ENCODE measurements around the gene TSPAN11.

Gene TSPAN11

GRCh38 chr12:30942486-30942885 lies 15.9 kb downstream of the TSPAN11 start:
- peaks cover 0 to 5% (median 2%) of the 10 kb centered on the region in 5 experiments for H3K27me3 ChIP-seq (replicated peaks in 2 of 5; ENCODE audit: control insufficient read depth in 4 of 5, insufficient read depth in 5 of 5, low read length in 4 of 5)
- H3K4me1 ChIP-seq (ENCODE audit: control extremely low read depth in 1 of 4, control insufficient read depth in 4 of 4, insufficient read depth in 4 of 4, low read length in 3 of 4): peaks cover 0 to 2% (median 0%) of the 10 kb centered on the region in 4 experiments
- H3K9me3 ChIP-seq (ENCODE audit: control extremely low read depth in 1 of 5, control insufficient read depth in 4 of 5, insufficient read depth in 2 of 5, low read depth in 1 of 5, low read length in 4 of 5): no peaks in the 10 kb centered on the region
- H3K36me3 ChIP-seq (ENCODE audit: control insufficient read depth in 4 of 4, insufficient read depth in 4 of 4, low read length in 3 of 4): no peaks in the 10 kb centered on the region
- H3K27ac ChIP-seq (ENCODE audit: insufficient read depth in 1 of 2, low read depth in 1 of 2, low read length in 2 of 2, poor library complexity in 1 of 2, severe bottlenecking in 2 of 2): no peak overlapping the region
- CTCF ChIA-PET: no interaction called here
- no peak overlapping the region for H3K4me3 ChIP-seq (ENCODE audit: control insufficient read depth in 1 of 7, extremely low read depth in 1 of 7, insufficient read depth in 4 of 7, low read depth in 2 of 7, low read length in 6 of 7)
- 88% methylated on average over 1 of the region's 1 CpG for WGBS (ENCODE audit: insufficient coverage)
- no peak for DNase-seq
- POLR2A ChIA-PET: no interaction called here

- Histone ChIP-seq H3K4me3 (ENCODE audit: control insufficient read depth in 1 of 7, extremely low read depth in 1 of 7, insufficient read depth in 4 of 7, low read depth in 2 of 7, low read length in 6 of 7) (no peak overlapping the region), H3K9me3 (ENCODE audit: control extremely low read depth in 1 of 5, control insufficient read depth in 4 of 5, insufficient read depth in 2 of 5, low read depth in 1 of 5, low read length in 4 of 5) (no peaks in the 10 kb centered on the region), H3K27ac (ENCODE audit: insufficient read depth in 1 of 2, low read depth in 1 of 2, low read length in 2 of 2, poor library complexity in 1 of 2, severe bottlenecking in 2 of 2) (no peak overlapping the region), H3K4me1 (ENCODE audit: control extremely low read depth in 1 of 4, control insufficient read depth in 4 of 4, insufficient read depth in 4 of 4, low read length in 3 of 4) (peaks cover 0 to 2% (median 0%) of the 10 kb centered on the region in 4 experiments), H3K27me3 (replicated peaks in 2 of 5; ENCODE audit: control insufficient read depth in 4 of 5, insufficient read depth in 5 of 5, low read length in 4 of 5) (peaks cover 0 to 5% (median 2%) of the 10 kb centered on the region in 5 experiments), H3K36me3 (ENCODE audit: control insufficient read depth in 4 of 4, insufficient read depth in 4 of 4, low read length in 3 of 4) (no peaks in the 10 kb centered on the region)
- DNase-seq: no peak
- ChIA-PET CTCF (no interaction called here), POLR2A (no interaction called here)
- WGBS (ENCODE audit: insufficient coverage): 95% methylated on average over 7 of the region's 7 CpGs
These were observed 16.4 kb downstream of the TSPAN11 start for GRCh38 chr12:30942936-30943335.

- H3K4me1 ChIP-seq (ENCODE audit: control extremely low read depth in 1 of 4, control insufficient read depth in 4 of 4, insufficient read depth in 4 of 4, low read length in 3 of 4): peaks cover 0 to 2% (median 0%) of the 10 kb centered on the region in 4 experiments
- peaks cover 0 to 2% (median 0%) of the 10 kb centered on the region in 5 experiments for H3K27me3 ChIP-seq (replicated peaks in 2 of 5; ENCODE audit: control insufficient read depth in 4 of 5, insufficient read depth in 5 of 5, low read length in 4 of 5)
- 96% methylated on average over 11 of the region's 11 CpGs for WGBS (ENCODE audit: insufficient coverage)
- H3K36me3 ChIP-seq (ENCODE audit: control insufficient read depth in 4 of 4, insufficient read depth in 4 of 4, low read length in 3 of 4): no peaks in the 10 kb centered on the region
- ChIA-PET CTCF (no interaction called here), POLR2A (no interaction called here)
- H3K27ac ChIP-seq (ENCODE audit: insufficient read depth in 1 of 2, low read depth in 1 of 2, low read length in 2 of 2, poor library complexity in 1 of 2, severe bottlenecking in 2 of 2): no peak overlapping the region
- DNase-seq: no peak
- H3K4me3 ChIP-seq (ENCODE audit: control insufficient read depth in 1 of 7, extremely low read depth in 1 of 7, insufficient read depth in 4 of 7, low read depth in 2 of 7, low read length in 6 of 7): no peak overlapping the region
- no peaks in the 10 kb centered on the region for H3K9me3 ChIP-seq (ENCODE audit: control extremely low read depth in 1 of 5, control insufficient read depth in 4 of 5, insufficient read depth in 2 of 5, low read depth in 1 of 5, low read length in 4 of 5)
These were observed 19.1 kb downstream of the TSPAN11 start for GRCh38 chr12:30945443-30946164.

DNA sequence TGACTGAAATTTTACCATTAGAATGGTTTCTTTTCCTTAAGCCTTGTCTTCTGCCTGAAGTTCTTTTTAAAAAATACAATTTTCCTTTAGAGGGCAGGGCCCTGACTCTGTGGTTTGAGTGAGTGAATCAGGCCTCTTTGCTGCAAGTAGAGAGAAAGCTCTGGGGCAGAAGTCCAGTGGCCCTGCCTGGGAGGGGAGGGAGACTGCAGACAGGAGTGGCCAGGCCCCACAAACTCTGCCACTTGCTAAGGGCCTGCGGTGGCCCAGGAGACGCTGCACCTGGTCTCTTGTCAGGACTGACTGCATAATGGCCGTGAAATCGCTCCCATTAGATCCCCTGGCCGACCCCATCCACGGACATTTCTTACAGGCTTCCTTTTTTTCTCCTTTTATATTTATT lies 25.5 kb downstream of the TSPAN11 start:
- CTCF ChIA-PET: no interaction called here
- Histone ChIP-seq H3K36me3 (ENCODE audit: control insufficient read depth in 4 of 4, insufficient read depth in 4 of 4, low read length in 3 of 4) (no peaks in the 10 kb centered on the region), H3K27ac (ENCODE audit: insufficient read depth in 1 of 2, low read depth in 1 of 2, low read length in 2 of 2, poor library complexity in 1 of 2, severe bottlenecking in 2 of 2) (no peak overlapping the region), H3K4me3 (ENCODE audit: control insufficient read depth in 1 of 7, extremely low read depth in 1 of 7, insufficient read depth in 4 of 7, low read depth in 2 of 7, low read length in 6 of 7) (no peak overlapping the region), H3K27me3 (replicated peaks in 2 of 5; ENCODE audit: control insufficient read depth in 4 of 5, insufficient read depth in 5 of 5, low read length in 4 of 5) (no peaks in the 10 kb centered on the region), H3K4me1 (ENCODE audit: control extremely low read depth in 1 of 4, control insufficient read depth in 4 of 4, insufficient read depth in 4 of 4, low read length in 3 of 4) (no peaks in the 10 kb centered on the region), H3K9me3 (ENCODE audit: control extremely low read depth in 1 of 5, control insufficient read depth in 4 of 5, insufficient read depth in 2 of 5, low read depth in 1 of 5, low read length in 4 of 5) (no peaks in the 10 kb centered on the region)
- 100% methylated on average over 3 of the region's 6 CpGs for WGBS (ENCODE audit: insufficient coverage)
- no peak for DNase-seq
- POLR2A ChIA-PET: no interaction called here

GRCh38 chr12:30953257-30953656 lies 26.7 kb downstream of the TSPAN11 start:
- WGBS (ENCODE audit: insufficient coverage): 73% methylated on average over 2 of the region's 2 CpGs
- CTCF ChIA-PET: no interaction called here
- Histone ChIP-seq H3K4me1 (ENCODE audit: control extremely low read depth in 1 of 4, control insufficient read depth in 4 of 4, insufficient read depth in 4 of 4, low read length in 3 of 4) (no peaks in the 10 kb centered on the region), H3K27ac (ENCODE audit: insufficient read depth in 1 of 2, low read depth in 1 of 2, low read length in 2 of 2, poor library complexity in 1 of 2, severe bottlenecking in 2 of 2) (no peak overlapping the region), H3K4me3 (ENCODE audit: control insufficient read depth in 1 of 7, extremely low read depth in 1 of 7, insufficient read depth in 4 of 7, low read depth in 2 of 7, low read length in 6 of 7) (no peak overlapping the region), H3K9me3 (ENCODE audit: control extremely low read depth in 1 of 5, control insufficient read depth in 4 of 5, insufficient read depth in 2 of 5, low read depth in 1 of 5, low read length in 4 of 5) (no peaks in the 10 kb centered on the region), H3K27me3 (replicated peaks in 2 of 5; ENCODE audit: control insufficient read depth in 4 of 5, insufficient read depth in 5 of 5, low read length in 4 of 5) (no peaks in the 10 kb centered on the region), H3K36me3 (ENCODE audit: control insufficient read depth in 4 of 4, insufficient read depth in 4 of 4, low read length in 3 of 4) (no peaks in the 10 kb centered on the region)
- no peak for DNase-seq
- POLR2A ChIA-PET: no interaction called here

DNA sequence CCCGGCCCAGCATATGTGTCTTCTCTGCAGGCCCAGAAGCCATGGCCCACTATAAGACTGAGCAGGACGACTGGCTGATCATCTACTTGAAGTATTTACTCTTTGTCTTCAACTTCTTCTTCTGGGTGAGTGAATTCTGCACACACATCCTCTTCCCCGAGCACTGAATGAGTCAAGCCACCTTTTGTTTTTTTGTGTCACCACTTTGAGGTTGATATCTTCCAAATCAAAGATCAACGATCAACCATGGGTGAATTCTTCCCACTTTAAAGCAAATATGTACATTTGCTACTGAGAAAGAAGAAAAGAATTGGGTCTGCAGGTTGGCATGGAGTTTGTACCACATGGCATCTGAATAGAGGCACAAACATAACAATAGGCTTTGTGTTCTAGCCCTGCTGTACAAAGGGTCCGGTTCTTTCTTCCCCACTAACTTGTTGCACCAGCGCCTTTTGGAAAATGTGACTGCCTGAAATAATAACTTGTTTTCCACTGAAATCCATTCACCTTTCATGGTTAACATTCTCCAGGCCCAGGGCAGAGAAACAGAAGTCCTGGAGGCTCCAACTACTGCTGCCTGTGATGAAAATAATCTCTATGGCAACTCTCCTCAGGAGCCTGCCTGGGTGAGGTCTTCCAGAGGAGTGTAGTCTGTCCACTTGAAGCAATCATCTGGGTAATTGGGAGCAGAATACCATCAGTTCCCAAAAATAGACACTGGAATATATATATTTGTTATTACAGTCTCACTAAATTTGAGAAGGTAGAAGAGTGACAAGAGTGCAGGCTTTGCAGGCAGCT lies 27.6 kb downstream of the TSPAN11 start:
- WGBS (ENCODE audit: insufficient coverage): 81% methylated on average over 3 of the region's 6 CpGs
- Histone ChIP-seq H3K27ac (ENCODE audit: insufficient read depth in 1 of 2, low read depth in 1 of 2, low read length in 2 of 2, poor library complexity in 1 of 2, severe bottlenecking in 2 of 2) (no peak overlapping the region), H3K4me3 (ENCODE audit: control insufficient read depth in 1 of 7, extremely low read depth in 1 of 7, insufficient read depth in 4 of 7, low read depth in 2 of 7, low read length in 6 of 7) (no peak overlapping the region), H3K9me3 (ENCODE audit: control extremely low read depth in 1 of 5, control insufficient read depth in 4 of 5, insufficient read depth in 2 of 5, low read depth in 1 of 5, low read length in 4 of 5) (no peaks in the 10 kb centered on the region), H3K27me3 (replicated peaks in 2 of 5; ENCODE audit: control insufficient read depth in 4 of 5, insufficient read depth in 5 of 5, low read length in 4 of 5) (no peaks in the 10 kb centered on the region), H3K4me1 (ENCODE audit: control extremely low read depth in 1 of 4, control insufficient read depth in 4 of 4, insufficient read depth in 4 of 4, low read length in 3 of 4) (no peaks in the 10 kb centered on the region), H3K36me3 (ENCODE audit: control insufficient read depth in 4 of 4, insufficient read depth in 4 of 4, low read length in 3 of 4) (no peaks in the 10 kb centered on the region)
- DNase-seq: no peak
- ChIA-PET CTCF (no interaction called here), POLR2A (no interaction called here)

GRCh38 chr12:30955214-30955613 lies 28.7 kb downstream of the TSPAN11 start:
- Histone ChIP-seq H3K27me3 (replicated peaks in 2 of 5; ENCODE audit: control insufficient read depth in 4 of 5, insufficient read depth in 5 of 5, low read length in 4 of 5) (peaks cover 0 to 1% (median 0%) of the 10 kb centered on the region in 5 experiments), H3K4me1 (ENCODE audit: control extremely low read depth in 1 of 4, control insufficient read depth in 4 of 4, insufficient read depth in 4 of 4, low read length in 3 of 4) (no peaks in the 10 kb centered on the region), H3K27ac (ENCODE audit: insufficient read depth in 1 of 2, low read depth in 1 of 2, low read length in 2 of 2, poor library complexity in 1 of 2, severe bottlenecking in 2 of 2) (no peak overlapping the region), H3K9me3 (ENCODE audit: control extremely low read depth in 1 of 5, control insufficient read depth in 4 of 5, insufficient read depth in 2 of 5, low read depth in 1 of 5, low read length in 4 of 5) (no peaks in the 10 kb centered on the region), H3K4me3 (ENCODE audit: control insufficient read depth in 1 of 7, extremely low read depth in 1 of 7, insufficient read depth in 4 of 7, low read depth in 2 of 7, low read length in 6 of 7) (no peak overlapping the region), H3K36me3 (ENCODE audit: control insufficient read depth in 4 of 4, insufficient read depth in 4 of 4, low read length in 3 of 4) (no peaks in the 10 kb centered on the region)
- POLR2A ChIA-PET: interaction anchor here (0.6 kb wide), 1 partner anchor 32 kb away, joined by 5 read pairs; no protein-coding TSS in a partner anchor
- no CpG with 5 or more reads among the region's 1 CpG for WGBS (ENCODE audit: insufficient coverage)
- CTCF ChIA-PET: no interaction called here
- DNase-seq: no peak
